ENCODE results near the gene LRRC8D. TPM values are rescaled to one million over a fixed set of nuclear protein-coding genes. Genes with fewer than 3 reads are reported as not detected.

Gene LRRC8D
- total and polyA plus RNA-seq, 9 of the 15 experiments (the other 6 are each of a cell fraction or from before 2014, with no cell fraction given), result 3.4 to 53.9 (median 15.9) TPM

DNA sequence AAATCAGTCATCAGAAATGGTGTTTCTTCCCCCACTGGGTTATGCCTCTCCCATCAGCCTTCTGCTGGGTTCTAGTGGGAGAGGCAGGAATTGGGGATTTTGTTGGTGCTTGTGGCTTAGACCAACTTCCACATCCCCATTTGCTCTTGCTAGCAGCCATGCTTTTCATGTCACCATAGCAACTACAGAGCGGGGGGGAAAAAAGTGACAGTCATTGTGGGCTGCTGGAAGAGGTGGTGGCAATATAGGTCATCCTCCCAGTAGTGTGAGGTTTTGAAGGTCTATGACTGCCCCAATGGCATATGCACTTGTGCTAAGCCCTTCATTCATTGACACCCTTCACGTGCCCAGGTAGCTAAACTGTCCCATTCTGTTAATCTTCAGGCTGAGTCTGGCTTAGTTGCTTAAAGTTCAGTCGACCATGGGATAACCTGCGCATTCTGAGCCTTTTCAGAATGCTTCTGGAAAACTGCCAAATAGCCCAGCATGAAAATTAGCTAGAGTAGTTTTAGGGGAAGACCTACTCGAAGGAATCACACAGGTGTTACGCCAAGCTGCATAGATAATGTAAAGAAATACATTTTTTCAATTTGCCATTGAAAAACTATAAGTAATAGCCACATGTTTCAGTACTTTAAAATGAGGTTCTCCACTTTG is 120.4 kb downstream of the LRRC8D start (continued):
- no peak for TF ChIP-seq KDM5B (IDR thresholded peaks at IDR 0.05; ENCODE audit: insufficient replicate concordance, low read depth, low read length)
- TF ChIP-seq BACH1 (tag; IDR thresholded peaks at IDR 0.05), result no peak
- TF ChIP-seq, protein P1, sequence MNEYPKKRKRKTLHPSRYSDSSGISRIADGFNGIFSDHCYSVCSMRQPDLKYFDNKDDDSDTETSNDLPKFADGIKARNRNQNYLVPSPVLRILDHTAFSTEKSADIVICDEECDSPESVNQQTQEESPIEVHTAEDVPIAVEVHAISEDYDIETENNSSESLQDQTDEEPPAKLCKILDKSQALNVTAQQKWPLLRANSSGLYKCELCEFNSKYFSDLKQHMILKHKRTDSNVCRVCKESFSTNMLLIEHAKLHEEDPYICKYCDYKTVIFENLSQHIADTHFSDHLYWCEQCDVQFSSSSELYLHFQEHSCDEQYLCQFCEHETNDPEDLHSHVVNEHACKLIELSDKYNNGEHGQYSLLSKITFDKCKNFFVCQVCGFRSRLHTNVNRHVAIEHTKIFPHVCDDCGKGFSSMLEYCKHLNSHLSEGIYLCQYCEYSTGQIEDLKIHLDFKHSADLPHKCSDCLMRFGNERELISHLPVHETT (CRISPR knock-in tag; conservative IDR thresholded peaks at IDR 0.05 in 1 of 2, IDR thresholded peaks at IDR 0.05 in 1 of 2), result no peak
- TF ChIP-seq TBL1XR1 (IDR thresholded peaks at IDR 0.05; ENCODE audit: low read length in 2 of 2), result no peak
- 0 out of 2 replicates have a peak, but pooled peaks have one; percentile 51 for TF ChIP-seq EHMT2 (IDR thresholded peaks at IDR 0.05)
- no peak for TF ChIP-seq CHCHD3 (CRISPR knock-in tag; IDR thresholded peaks at IDR 0.05)
- 0 out of 2 replicates have a peak, but pooled peaks have one; percentile 22 for TF ChIP-seq ZEB2 (IDR thresholded peaks at IDR 0.05)
- TF ChIP-seq ZFP36 (IDR thresholded peaks at IDR 0.05; ENCODE audit: low read depth, low read length, partially characterized antibody), result peak; percentile 66
- TF ChIP-seq, protein P2, sequence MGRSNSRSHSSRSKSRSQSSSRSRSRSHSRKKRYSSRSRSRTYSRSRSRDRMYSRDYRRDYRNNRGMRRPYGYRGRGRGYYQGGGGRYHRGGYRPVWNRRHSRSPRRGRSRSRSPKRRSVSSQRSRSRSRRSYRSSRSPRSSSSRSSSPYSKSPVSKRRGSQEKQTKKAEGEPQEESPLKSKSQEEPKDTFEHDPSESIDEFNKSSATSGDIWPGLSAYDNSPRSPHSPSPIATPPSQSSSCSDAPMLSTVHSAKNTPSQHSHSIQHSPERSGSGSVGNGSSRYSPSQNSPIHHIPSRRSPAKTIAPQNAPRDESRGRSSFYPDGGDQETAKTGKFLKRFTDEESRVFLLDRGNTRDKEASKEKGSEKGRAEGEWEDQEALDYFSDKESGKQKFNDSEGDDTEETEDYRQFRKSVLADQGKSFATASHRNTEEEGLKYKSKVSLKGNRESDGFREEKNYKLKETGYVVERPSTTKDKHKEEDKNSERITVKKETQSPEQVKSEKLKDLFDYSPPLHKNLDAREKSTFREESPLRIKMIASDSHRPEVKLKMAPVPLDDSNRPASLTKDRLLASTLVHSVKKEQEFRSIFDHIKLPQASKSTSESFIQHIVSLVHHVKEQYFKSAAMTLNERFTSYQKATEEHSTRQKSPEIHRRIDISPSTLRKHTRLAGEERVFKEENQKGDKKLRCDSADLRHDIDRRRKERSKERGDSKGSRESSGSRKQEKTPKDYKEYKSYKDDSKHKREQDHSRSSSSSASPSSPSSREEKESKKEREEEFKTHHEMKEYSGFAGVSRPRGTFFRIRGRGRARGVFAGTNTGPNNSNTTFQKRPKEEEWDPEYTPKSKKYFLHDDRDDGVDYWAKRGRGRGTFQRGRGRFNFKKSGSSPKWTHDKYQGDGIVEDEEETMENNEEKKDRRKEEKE (IDR thresholded peaks at IDR 0.05; ENCODE audit: borderline replicate concordance in 1 of 2, control insufficient read depth in 1 of 2, low read depth in 2 of 2, low read length in 1 of 2), result no peak
- TF ChIP-seq MIER1 (IDR thresholded peaks at IDR 0.05; ENCODE audit: low read depth), result no peak
- TF ChIP-seq EGR1 (conservative IDR thresholded peaks at IDR 0.05), result no peak
- TF ChIP-seq, protein P3, sequence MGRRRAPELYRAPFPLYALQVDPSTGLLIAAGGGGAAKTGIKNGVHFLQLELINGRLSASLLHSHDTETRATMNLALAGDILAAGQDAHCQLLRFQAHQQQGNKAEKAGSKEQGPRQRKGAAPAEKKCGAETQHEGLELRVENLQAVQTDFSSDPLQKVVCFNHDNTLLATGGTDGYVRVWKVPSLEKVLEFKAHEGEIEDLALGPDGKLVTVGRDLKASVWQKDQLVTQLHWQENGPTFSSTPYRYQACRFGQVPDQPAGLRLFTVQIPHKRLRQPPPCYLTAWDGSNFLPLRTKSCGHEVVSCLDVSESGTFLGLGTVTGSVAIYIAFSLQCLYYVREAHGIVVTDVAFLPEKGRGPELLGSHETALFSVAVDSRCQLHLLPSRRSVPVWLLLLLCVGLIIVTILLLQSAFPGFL (CRISPR knock-in tag; IDR thresholded peaks at IDR 0.05), result no peak
- TF ChIP-seq MAZ (CRISPR knock-in tag; conservative IDR thresholded peaks at IDR 0.05 in 1 of 2, IDR thresholded peaks at IDR 0.05 in 1 of 2), result peak in 1 of 2 experiments; percentile 3; a peak in 1 of 4 replicates
- TF ChIP-seq, protein P4, sequence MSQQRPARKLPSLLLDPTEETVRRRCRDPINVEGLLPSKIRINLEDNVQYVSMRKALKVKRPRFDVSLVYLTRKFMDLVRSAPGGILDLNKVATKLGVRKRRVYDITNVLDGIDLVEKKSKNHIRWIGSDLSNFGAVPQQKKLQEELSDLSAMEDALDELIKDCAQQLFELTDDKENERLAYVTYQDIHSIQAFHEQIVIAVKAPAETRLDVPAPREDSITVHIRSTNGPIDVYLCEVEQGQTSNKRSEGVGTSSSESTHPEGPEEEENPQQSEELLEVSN (IDR thresholded peaks at IDR 0.05; ENCODE audit: borderline replicate concordance in 1 of 2, extremely low read depth in 1 of 2, insufficient read depth in 1 of 2, insufficient read length in 1 of 2, low read depth in 1 of 2, low read length in 1 of 2, poor library complexity in 1 of 2, severe bottlenecking in 1 of 2), result peak; percentile 63 to 82
- TF ChIP-seq, protein P5, sequence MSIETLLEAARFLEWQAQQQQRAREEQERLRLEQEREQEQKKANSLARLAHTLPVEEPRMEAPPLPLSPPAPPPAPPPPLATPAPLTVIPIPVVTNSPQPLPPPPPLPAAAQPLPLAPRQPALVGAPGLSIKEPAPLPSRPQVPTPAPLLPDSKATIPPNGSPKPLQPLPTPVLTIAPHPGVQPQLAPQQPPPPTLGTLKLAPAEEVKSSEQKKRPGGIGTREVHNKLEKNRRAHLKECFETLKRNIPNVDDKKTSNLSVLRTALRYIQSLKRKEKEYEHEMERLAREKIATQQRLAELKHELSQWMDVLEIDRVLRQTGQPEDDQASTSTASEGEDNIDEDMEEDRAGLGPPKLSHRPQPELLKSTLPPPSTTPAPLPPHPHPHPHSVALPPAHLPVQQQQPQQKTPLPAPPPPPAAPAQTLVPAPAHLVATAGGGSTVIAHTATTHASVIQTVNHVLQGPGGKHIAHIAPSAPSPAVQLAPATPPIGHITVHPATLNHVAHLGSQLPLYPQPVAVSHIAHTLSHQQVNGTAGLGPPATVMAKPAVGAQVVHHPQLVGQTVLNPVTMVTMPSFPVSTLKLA (conservative IDR thresholded peaks at IDR 0.05), result no peak
- no peak for TF ChIP-seq ZNF121 (CRISPR knock-in tag; conservative IDR thresholded peaks at IDR 0.05)
- TF ChIP-seq KHSRP (IDR thresholded peaks at IDR 0.05), result no peak
- peak in 1 of 2 experiments; percentile 61; a peak in 1 of 3 replicates for TF ChIP-seq CBX3 (IDR thresholded peaks at IDR 0.05; ENCODE audit: borderline replicate concordance in 1 of 2, low read length in 2 of 2)
